IMR-90 (cell line): ENCODE measurements around the gene NRDC. TPM values are rescaled to one million over a fixed set of nuclear protein-coding genes. Genes with fewer than 3 reads are reported as not detected.

Experiments
- ATAC-seq: fragments of 200-7000 bp; cut with Tn5 transposase; 2 replicates; pipeline ENCODE4 v1.9.1; 2020; ENCODE audit warnings: low read depth, mild to moderate bottlenecking, moderate library complexity
- BruUV-seq: library from RNA; stranded (reverse); fragments of 400-500 nt; replicated peaks from 2 replicates; lab custom pipeline; 2021; lab: Mats Ljungman, UMichigan
- CTCF ChIA-PET: fragments of 300-600 bp; formaldehyde crosslinking; extraction: SDS; loops from one replicate; lab custom pipeline; 2021; ENCODE audit warnings: antibody characterized with exemption; lab: Yijun Ruan, JAX
- POLR2A ChIA-PET: fragments of 300-600 bp; sonication (Branson Sonifier 250); formaldehyde crosslinking; loops from one replicate; lab custom pipeline; 2022; ENCODE audit warnings: antibody characterized with exemption; ENCODE audit not compliant: unreplicated experiment; lab: Charles Lee
- DNase-seq: peaks from one replicate; pipeline ENCODE4 v3.0.0; 2013
- H2AFZ ChIP-seq: replicated peaks from 2 replicates; pipeline ENCODE3; 2013; ENCODE audit warnings: low read length, mild to moderate bottlenecking; ENCODE audit not compliant: poor library complexity
- H2AK5ac ChIP-seq: 2 replicates; pipeline ENCODE4 v1.6.1; 2013; ENCODE audit warnings: low read depth, low read length, inconsistent platforms
- H2AK9ac ChIP-seq: replicated peaks from 2 replicates; pipeline ENCODE3; 2013; ENCODE audit warnings: mild to moderate bottlenecking, low read depth, low read length, moderate library complexity; ENCODE audit not compliant: poor library complexity
- H2BK120ac ChIP-seq: 2 replicates; pipeline ENCODE4 v1.6.1; 2013; ENCODE audit warnings: low read depth, low read length, inconsistent platforms
- H2BK15ac ChIP-seq: 3 replicates; pipeline ENCODE4 v1.6.1; 2013; ENCODE audit warnings: low read depth, low read length, inconsistent platforms
- H2BK20ac ChIP-seq: 2 replicates; pipeline ENCODE4 v1.6.1; 2013; ENCODE audit warnings: low read depth, mild to moderate bottlenecking, inconsistent platforms, low read length, moderate library complexity
- H2BK5ac ChIP-seq: 2 replicates; pipeline ENCODE4 v1.6.1; 2013; ENCODE audit warnings: mild to moderate bottlenecking, low read depth, low read length, inconsistent platforms; ENCODE audit not compliant: poor library complexity, severe bottlenecking
- H3K14ac ChIP-seq: replicated peaks from 2 replicates; pipeline ENCODE4 v1.6.1; 2013; ENCODE audit warnings: low read depth, low read length, inconsistent platforms
- H3K18ac ChIP-seq: 2 replicates; pipeline ENCODE4 v1.6.1; 2013; ENCODE audit warnings: low read depth, low read length, control low read depth
- H3K23ac ChIP-seq: 2 replicates; pipeline ENCODE4 v1.6.1; 2013; ENCODE audit warnings: low read depth, low read length, inconsistent platforms
- H3K27ac ChIP-seq: 2 replicates; pipeline ENCODE4 v1.5.1; 2013; ENCODE audit warnings: mild to moderate bottlenecking, control low read depth, low read length; ENCODE audit not compliant: insufficient read depth
- H3K27me3 ChIP-seq: 2 replicates; pipeline ENCODE4 v1.6.1; 2013; ENCODE audit warnings: low read length; ENCODE audit not compliant: control insufficient read depth, insufficient read depth
- H3K36me3 ChIP-seq: 2 replicates; pipeline ENCODE4 v1.6.1; 2013; ENCODE audit warnings: low read length, mixed read lengths; ENCODE audit not compliant: control insufficient read depth, insufficient read depth
- H3K4ac ChIP-seq: 2 replicates; pipeline ENCODE4 v1.6.1; 2013; ENCODE audit warnings: low read depth, low read length, inconsistent platforms
- H3K4me1 ChIP-seq: 2 replicates; pipeline ENCODE4 v1.6.1; 2013; ENCODE audit warnings: low read length, mixed read lengths; ENCODE audit not compliant: control insufficient read depth, insufficient read depth
- H3K4me2 ChIP-seq: 2 replicates; pipeline ENCODE4 v1.6.1; 2013; ENCODE audit warnings: low read depth, mild to moderate bottlenecking, control low read depth, low read length, moderate library complexity
- H3K4me3 ChIP-seq: 2 replicates; pipeline ENCODE4 v1.5.1; 2013; ENCODE audit warnings: low read depth, mild to moderate bottlenecking, control low read depth, low read length, moderate library complexity; ENCODE audit not compliant: insufficient read depth
- H3K56ac ChIP-seq: 2 replicates; pipeline ENCODE4 v1.6.1; 2013; ENCODE audit warnings: low read length, inconsistent platforms; ENCODE audit not compliant: insufficient read depth; ENCODE audit errors: extremely low read depth
- H3K79me1 ChIP-seq, 2 experiments: 2 replicates each; pipeline ENCODE4 v1.6.1; 2013; ENCODE audit warnings: low read length in 2 of 2, inconsistent platforms in 1 of 2, low read depth in 1 of 2
- H3K9ac ChIP-seq: 2 replicates; pipeline ENCODE4 v1.6.1; 2013; ENCODE audit warnings: low read depth, low read length, control low read depth
- H3K9me1 ChIP-seq: 2 replicates; pipeline ENCODE4 v1.6.1; 2013; ENCODE audit warnings: low read length, inconsistent platforms; ENCODE audit not compliant: insufficient read depth
- H3K9me3 ChIP-seq: 2 replicates; pipeline ENCODE4 v1.6.1; 2013; ENCODE audit warnings: low read length; ENCODE audit not compliant: control insufficient read depth, insufficient read depth
- H4K20me1 ChIP-seq: 2 replicates; pipeline ENCODE4 v1.6.1; 2013; ENCODE audit warnings: low read length, inconsistent platforms; ENCODE audit not compliant: insufficient read depth
- H4K5ac ChIP-seq: 2 replicates; pipeline ENCODE4 v1.6.1; 2013; ENCODE audit warnings: mild to moderate bottlenecking, low read depth, low read length, control low read depth
- H4K8ac ChIP-seq, 2 experiments: 2 replicates each; pipeline ENCODE4 v1.6.1; 2013; ENCODE audit warnings: low read depth in 2 of 2, low read length in 2 of 2, control low read depth in 1 of 2, inconsistent platforms in 1 of 2
- H4K91ac ChIP-seq: 2 replicates; pipeline ENCODE4 v1.6.1; 2013; ENCODE audit warnings: low read depth, low read length, inconsistent platforms; ENCODE audit not compliant: insufficient read depth
- CEBPB ChIP-seq: IDR thresholded peaks from 2 replicates; pipeline ENCODE4 v1.6.1; 2012; ENCODE audit warnings: low read depth, low read length, improper control_type of control experiment
- CHD1 ChIP-seq: IDR thresholded peaks from 2 replicates; pipeline ENCODE4 v1.6.1; 2012; ENCODE audit warnings: low read depth, low read length, improper control_type of control experiment
- MAZ ChIP-seq: IDR thresholded peaks from 2 replicates; pipeline ENCODE4 v1.6.1; 2012; ENCODE audit warnings: low read depth, mild to moderate bottlenecking, low read length, improper control_type of control experiment, moderate library complexity, borderline replicate concordance
- POLR2A ChIP-seq: IDR thresholded peaks from 2 replicates; pipeline ENCODE4 v1.6.1; 2012; ENCODE audit warnings: mild to moderate bottlenecking, low read depth, low read length
- WGBS, 2 experiments: methylation state at CpG; one replicate each; pipeline versions ENCODE4 v1.1.5 to v1.1.7; 2013; ENCODE audit warnings: missing lambda C conversion rate in 2 of 2; ENCODE audit not compliant: insufficient read length in 1 of 2; ENCODE audit errors: extremely low coverage in 2 of 2; 5-methylcytosine and 5-hydroxymethylcytosine counted together
- dilution Hi-C: fragments of 300-500 bp; cut with HindIII; formaldehyde crosslinking; loops from one replicate; pipeline ENCODE4 v1.14.3; 2018; ENCODE audit warnings: low sequenced_read_pairs; ENCODE audit not compliant: unreplicated experiment
- in situ Hi-C: fragments of 300-500 bp; cut with MboI; formaldehyde crosslinking; loops from 3 replicates; pipeline ENCODE4 v1.14.3; 2019; ENCODE audit warnings: low sequenced_read_pairs, inconsistent platforms, mixed read lengths
- intact Hi-C: fragments of 100-400 bp; cut with micrococcal nuclease; formaldehyde crosslinking; loops from 2 replicates; pipeline ENCODE4 v1.10.0; 2022
- polyA plus RNA-seq, 3 experiments: library from polyadenylated mRNA; depleted of rRNA; stranded (reverse); fragments of >200 nt; gene quantifications; 2 replicates each; pipeline ENCODE4 v1.2.3, GENCODE V29; 2012; ENCODE audit warnings: low replicate concordance in 1 of 3
- total RNA-seq: library from RNA; depleted of rRNA; stranded (reverse); fragments of >200 nt; gene quantifications from 2 replicates; pipeline ENCODE4 v1.2.3, GENCODE V29; 2012

The NRDC gene
- total and polyA plus RNA-seq, 2 of the 4 experiments (the other 2 are of a cell fraction), result 75.8 to 84.7 TPM

- CTCF ChIA-PET, result no interaction called here
- peak; percentile 29; the same call in 1 of the 2 replicates for TF ChIP-seq CHD1
- TF ChIP-seq MAZ, result no peak
- no peak for TF ChIP-seq POLR2A
- TF ChIP-seq CEBPB, result no peak
These were observed 265 bp downstream of the NRDC start for GRCh38 chr1:51878308-51878615.

More at GRCh38 chr1:51878308-51878615, 265 bp downstream of the NRDC start:
- H3K27me3 ChIP-seq, result no peaks in the 10 kb centered on the region
- H2BK120ac ChIP-seq, result peak overlapping the region; percentile 64; the same call in 1 of the 2 replicates
- peak overlapping the region; percentile 89 for H3K23ac ChIP-seq
- H3K9me3 ChIP-seq, result no peaks in the 10 kb centered on the region
- peak overlapping the region; percentile 78 for H2AK5ac ChIP-seq
- peak overlapping the region; percentile 93 for H2BK5ac ChIP-seq
- H3K56ac ChIP-seq, result peak overlapping the region; percentile 84
- peaks cover 5% of the 10 kb centered on the region; the same call in 1 of the 2 replicates for H3K36me3 ChIP-seq
- peak overlapping the region; percentile 88 for H3K14ac ChIP-seq
- BruUV-seq, result TSS peak; percentile 77
- H2AFZ ChIP-seq, result peak overlapping the region; percentile 94
- DNase-seq (no peak), ATAC-seq (peak; percentile 27)
- peak overlapping the region; percentile 81 for H4K5ac ChIP-seq
- peak overlapping the region; percentile 83 for H3K4me3 ChIP-seq
- H3K18ac ChIP-seq, result peak overlapping the region; percentile 83
- no peak overlapping the region for H2BK20ac ChIP-seq
- peaks cover 27% of the 10 kb centered on the region for H4K20me1 ChIP-seq
- WGBS, 2 experiments, result 2% methylated on average over 13 of the region's 17 CpGs; no CpG with 5 or more reads in 1 of the 2 experiments
- dilution Hi-C loops, result no loop called here
- peak overlapping the region; percentile 96 for H3K9ac ChIP-seq
- peak overlapping the region; percentile 94 for H3K4ac ChIP-seq
- peak overlapping the region; percentile 97 for H2AK9ac ChIP-seq
- peak overlapping the region; percentile 95 for H3K27ac ChIP-seq
- intact Hi-C loops, result no loop called here
- POLR2A ChIA-PET, result no interaction called here
- peak overlapping the region; percentile 39; the same call in 1 of the 3 replicates for H2BK15ac ChIP-seq
- H4K8ac ChIP-seq, result peak overlapping the region; percentile 75 to 83
- peaks cover 3% of the 10 kb centered on the region; the same call in 1 of the 2 replicates for H3K4me1 ChIP-seq
- peak overlapping the region; percentile 81 for H3K4me2 ChIP-seq
- in situ Hi-C loops, result loop anchor here (25.0 kb wide), 1 partner anchor 409 kb away; no protein-coding TSS in a partner anchor
- H3K79me1 ChIP-seq, result peaks cover 2 to 39% of the 10 kb centered on the region in 2 experiments; a peak in 3 of 4 replicates
- H4K91ac ChIP-seq, result peak overlapping the region; percentile 89
- peaks cover 6% of the 10 kb centered on the region for H3K9me1 ChIP-seq
